Stimulated activated CD8-positive, alpha-beta memory T cell treated with anti-CD3 and anti-CD28 coated beads, Interleukin-12 subunit alpha, Interleukin-12 subunit beta, amount 100 ng/mL, for 24 hours (primary cell): Measurements from ENCODE around the gene C5.
"Not testable (repeated sequence)": the region's sequence is repeated elsewhere in the genome, so short reads cannot be mapped to it uniquely, and the experiment has no call there.

Source experiments
- DNase-seq: peaks from one replicate; pipeline ENCODE4 v3.0.0-alpha.2; 2020; ENCODE audit errors: extremely low read depth

Gene C5

GRCh38 chr9:120980951-120981350 lies 69.1 kb downstream of the C5 start:
- DNase-seq: no peak

DNA sequence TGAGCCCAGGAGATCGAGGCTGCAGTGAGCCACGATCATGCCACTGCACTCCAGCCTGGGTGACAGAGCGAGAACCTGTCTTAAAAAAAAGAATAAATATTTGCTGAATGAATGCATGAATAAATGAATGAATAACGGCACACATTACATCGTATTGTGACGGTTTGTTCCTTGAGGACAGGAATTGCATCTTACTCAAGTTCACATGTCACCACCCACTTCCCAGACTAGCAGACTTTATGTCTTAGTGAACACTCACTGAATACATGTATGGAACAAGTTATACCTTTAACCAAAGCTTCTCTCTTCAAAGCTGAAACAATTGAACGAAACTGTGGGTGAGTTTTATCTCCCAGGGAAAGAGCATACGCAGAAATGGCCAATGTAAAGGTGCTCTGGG lies 70.3 kb downstream of the C5 start:
- DNase-seq: no peak

GRCh38 chr9:120978987-120979386 lies 71.1 kb downstream of the C5 start:
- DNase-seq: no peak

- DNase-seq: no peak
These were observed 72.8 kb downstream of the C5 start for GRCh38 chr9:120977321-120977720.

DNA sequence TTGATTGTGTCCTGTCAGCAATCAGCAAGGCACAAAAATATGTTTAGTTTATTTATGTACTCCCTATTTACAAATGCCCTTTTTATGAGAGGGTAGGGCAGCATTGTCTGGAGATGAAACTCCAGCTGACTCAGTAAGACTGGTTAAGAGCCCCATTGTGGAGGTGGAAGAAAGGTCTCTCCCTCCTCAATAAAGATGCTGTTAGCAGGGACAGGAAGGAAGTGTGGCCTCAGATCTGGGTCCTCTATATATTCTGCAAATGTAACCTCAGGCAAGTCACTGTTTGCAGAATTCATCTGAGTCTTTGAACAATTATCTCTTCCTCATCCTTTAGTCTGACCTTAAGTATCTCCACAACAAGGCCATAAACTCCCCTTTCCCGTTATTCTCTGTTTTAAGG lies 75.2 kb downstream of the C5 start:
- DNase-seq: no peak

- no peak for DNase-seq
These were observed 75.9 kb downstream of the C5 start for GRCh38 chr9:120974181-120974580.

- no peak for DNase-seq
These were observed 78.1 kb downstream of the C5 start for GRCh38 chr9:120971938-120972337.

DNA sequence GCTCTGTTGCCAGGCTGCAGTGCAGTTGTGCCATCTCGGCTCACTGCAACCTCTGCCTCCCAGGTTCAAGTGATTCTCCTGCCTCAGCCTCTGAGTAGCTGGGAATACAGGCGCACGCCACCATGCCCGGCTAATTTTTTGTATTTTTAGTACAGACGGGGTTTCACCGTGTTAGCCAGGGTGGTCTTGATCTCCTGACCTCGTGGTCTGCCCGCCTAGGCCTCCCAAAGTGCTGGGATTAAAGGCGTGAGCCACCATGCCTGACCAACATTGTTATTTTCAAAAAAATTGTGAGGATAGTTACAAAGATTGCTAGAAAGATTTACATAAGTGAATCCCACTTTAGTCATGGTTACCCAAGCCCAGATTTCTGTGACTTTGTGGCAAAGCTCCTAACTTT lies 78.6 kb downstream of the C5 start:
- not testable (repeated sequence) for DNase-seq

GRCh38 chr9:120970244-120970643 lies 79.8 kb downstream of the C5 start:
- DNase-seq: no peak

- no peak for DNase-seq
These were observed 84.1 kb downstream of the C5 start for GRCh38 chr9:120966013-120966369.

DNA sequence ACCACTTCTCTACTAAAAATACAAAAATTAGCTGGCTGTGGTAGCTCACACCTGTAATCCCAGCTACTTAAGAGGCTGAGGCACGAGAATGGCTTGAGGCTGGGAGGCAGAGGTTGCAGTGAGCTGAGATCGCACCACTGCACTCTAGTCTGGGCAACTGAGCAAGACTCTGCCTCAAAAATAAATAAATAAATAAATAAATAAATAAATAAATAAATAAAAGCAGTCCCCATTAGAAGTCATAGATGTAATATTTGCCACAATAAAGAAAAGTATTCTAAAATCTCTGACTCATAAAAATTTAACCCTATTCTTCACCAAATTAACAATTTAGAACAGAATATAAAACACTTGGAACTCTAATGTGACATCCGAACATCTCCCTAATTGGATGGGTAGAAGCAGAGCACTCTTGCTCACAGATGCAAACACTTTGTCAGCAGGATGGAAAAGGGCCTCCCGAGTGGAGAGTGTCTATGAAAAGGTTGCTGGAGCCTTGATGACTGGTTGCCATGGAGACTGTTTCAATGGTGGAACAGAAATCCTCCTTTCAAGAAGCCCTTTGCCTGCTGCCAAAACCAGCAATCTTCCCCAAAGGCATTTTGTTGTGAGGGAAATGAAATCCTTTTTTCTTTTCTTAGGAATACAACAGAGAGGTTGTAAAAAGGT lies 84.6 kb downstream of the C5 start:
- DNase-seq: no peak

GRCh38 chr9:120961936-120962335 lies 88.1 kb downstream of the C5 start:
- DNase-seq: no peak

DNA sequence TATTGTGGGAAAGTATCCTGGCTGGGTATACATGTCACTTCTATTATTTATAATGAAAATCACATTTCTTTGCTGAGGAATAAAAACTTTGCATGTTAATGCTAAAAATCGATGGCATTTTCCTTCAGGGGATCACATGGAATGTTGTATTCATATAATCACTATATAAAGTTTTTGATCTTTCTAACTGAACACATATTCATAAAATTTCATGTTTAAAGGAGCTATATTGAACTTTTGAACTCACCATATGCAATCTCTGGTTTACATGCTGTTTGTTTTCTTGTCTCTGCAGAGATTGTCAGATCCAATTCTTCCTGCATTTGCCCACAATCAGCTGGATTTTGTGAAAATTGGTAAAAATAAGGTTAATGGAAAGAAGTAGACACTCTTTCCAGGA lies 90.1 kb downstream of the C5 start:
- no peak for DNase-seq

- DNase-seq: no peak
These were observed 93.2 kb downstream of the C5 start for GRCh38 chr9:120956862-120957261.

DNA sequence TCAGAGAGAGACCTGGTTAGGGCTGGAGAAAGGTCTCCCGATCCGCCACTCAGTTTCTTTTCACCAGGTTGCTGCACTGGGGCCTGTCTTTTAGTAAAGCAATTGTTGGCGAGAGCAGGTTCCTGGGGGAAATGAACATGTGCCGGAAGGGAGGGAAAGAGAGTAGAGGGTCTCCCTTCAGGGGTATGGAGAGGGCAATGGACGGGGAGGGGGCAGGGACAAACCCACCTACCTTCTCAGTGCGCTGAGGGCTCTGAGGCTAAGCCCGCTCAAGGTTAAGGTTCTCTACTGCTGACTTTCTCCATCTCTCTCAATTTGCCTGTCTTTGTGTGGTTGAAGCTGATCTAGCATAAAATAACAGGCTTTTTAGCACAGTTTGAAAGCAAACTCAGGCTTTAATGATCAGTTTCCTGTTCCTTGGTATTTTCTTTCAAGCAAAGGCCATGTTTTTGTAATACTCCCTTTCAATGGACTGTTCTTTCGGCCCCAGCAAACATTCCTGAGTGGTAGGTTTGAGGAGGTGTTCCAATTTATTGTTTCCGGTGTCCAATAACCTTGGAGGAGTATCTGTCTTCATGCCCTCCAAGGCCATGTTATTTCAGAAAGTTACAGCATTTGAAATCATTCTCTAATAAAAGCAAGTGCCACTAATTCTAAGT lies 98.0 kb downstream of the C5 start:
- DNase-seq: no peak

DNA sequence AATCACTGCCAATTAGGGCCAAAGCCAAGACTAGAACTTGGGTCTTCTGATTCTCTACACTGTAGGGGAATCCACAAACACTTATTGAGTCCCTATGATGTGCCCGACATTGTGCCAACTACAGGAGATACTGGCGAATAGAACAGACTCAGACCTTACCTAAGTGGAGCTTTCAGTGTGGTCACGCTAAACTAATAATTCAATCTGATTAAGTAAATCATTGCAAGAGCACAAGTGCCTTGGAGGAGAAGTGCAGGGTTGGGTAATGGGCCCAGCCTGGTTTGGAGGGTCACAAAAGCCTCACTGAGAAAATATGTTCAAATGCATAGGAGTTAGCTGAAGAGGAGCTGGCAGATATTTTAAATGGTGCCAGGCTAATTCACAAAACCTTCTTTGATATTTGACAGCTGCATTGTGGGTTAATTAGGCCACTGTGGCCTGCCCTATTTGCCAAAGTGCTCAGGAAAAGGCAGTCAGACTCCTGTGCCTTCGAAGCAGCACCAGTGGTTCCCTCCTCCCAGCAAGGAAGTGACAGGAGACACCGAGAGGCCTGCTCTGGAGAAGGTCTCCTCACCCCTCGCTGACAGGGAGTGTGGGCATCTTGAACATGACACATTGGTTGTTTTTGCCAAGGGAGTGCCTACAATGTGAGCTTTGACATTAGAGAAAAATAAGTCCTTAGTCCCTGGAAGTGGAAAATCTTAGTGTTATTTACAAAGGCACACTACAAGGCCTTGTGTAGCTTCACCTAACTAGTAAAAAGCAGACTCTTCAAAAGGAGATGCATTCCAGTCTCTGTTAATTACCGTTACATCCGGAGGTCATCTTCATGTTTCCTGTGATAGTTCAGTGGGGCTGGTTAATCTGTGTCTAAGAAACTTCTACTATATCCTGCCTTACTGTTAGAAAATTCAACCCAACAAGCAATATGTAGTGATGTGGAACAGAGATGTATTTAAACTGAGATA lies 99.4 kb downstream of the C5 start:
- no peak for DNase-seq

GRCh38 chr9:120949290-120949689 lies 100.8 kb downstream of the C5 start:
- no peak for DNase-seq

GRCh38 chr9:120948824-120949223 lies 101.3 kb downstream of the C5 start:
- no peak for DNase-seq

- DNase-seq: no peak
These were observed 102.9 kb downstream of the C5 start for GRCh38 chr9:120947222-120947621.

GRCh38 chr9:120946259-120946658 lies 103.8 kb downstream of the C5 start:
- no peak for DNase-seq

DNA sequence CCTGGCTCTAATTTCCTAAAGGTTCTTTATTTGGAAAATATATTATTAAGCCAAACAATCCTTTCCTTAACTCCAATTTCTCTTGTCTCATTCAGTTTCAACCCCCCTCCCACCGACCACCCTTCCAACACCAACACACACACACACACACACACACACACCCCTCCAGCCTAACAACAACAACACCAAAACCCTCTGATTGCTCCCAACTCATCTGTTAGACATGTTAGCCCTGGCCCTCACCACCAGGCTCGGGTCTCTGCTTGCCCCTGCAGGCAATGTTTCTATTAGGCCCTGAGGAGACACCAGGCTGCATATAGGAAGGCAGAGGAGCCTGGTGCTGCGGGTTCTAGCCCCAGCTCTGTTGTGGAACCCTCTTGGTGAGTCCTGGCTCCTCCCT lies 105.1 kb downstream of the C5 start:
- no peak for DNase-seq

DNA sequence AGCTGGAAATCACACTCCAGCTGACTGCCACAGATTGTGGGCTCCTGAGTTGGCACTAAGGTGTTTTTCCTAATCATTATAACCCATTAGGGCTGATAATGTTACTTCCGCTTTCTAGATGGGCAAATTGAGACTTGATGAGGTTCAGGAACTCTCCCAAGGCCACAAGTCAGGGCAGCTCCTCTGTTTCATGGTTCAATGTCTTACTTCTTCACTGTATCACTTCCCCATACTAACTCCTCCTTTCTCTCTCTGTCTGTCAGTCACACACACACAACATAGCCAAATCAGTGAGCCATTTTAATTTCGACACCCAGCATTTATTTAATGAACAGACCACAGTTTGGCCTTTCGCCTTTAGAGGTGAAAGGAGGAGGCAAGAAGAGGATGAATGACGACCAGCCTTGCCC lies 105.6 kb downstream of the C5 start:
- DNase-seq: no peak
